GM23338 (cell line): Measurements from ENCODE around the gene TMEM178B. TPM values are rescaled to one million over a fixed set of nuclear protein-coding genes. Genes with fewer than 3 reads are reported as not detected.

Experiments
- ATAC-seq: fragments of 200-7000 bp; cut with Tn5 transposase; 3 replicates; pipeline ENCODE4 v1.9.1; 2020
- DNase-seq: peaks from one replicate; pipeline ENCODE4 v3.0.0-alpha.2; 2015; ENCODE audit warnings: low spot score
- H2AFZ ChIP-seq: fragments of 200-600 bp; sonication (generic); 2 replicates; pipeline ENCODE4 v1.8.0; 2016; ENCODE audit warnings: antibody characterized with exemption, mild to moderate bottlenecking, moderate library complexity
- H3F3A ChIP-seq: fragments of 200-600 bp; sonication (generic); replicated peaks from 2 replicates; pipeline ENCODE4 v1.8.0; 2017; ENCODE audit warnings: antibody characterized with exemption, mixed run types, low read depth
- H3K27ac ChIP-seq: fragments of 200-600 bp; sonication (generic); 2 replicates; pipeline ENCODE4 v1.6.1; 2016; ENCODE audit warnings: low read depth
- H3K27me3 ChIP-seq: fragments of 200-600 bp; sonication (generic); 2 replicates; pipeline ENCODE4 v1.8.0; 2016; ENCODE audit warnings: mild to moderate bottlenecking, mixed run types, moderate library complexity; ENCODE audit not compliant: insufficient read depth
- H3K36me3 ChIP-seq: fragments of 200-600 bp; sonication (generic); 2 replicates; pipeline ENCODE4 v1.8.0; 2016; ENCODE audit warnings: mild to moderate bottlenecking; ENCODE audit not compliant: insufficient read depth
- H3K4me1 ChIP-seq: fragments of 200-600 bp; sonication (generic); 2 replicates; pipeline ENCODE4 v1.8.0; 2016; ENCODE audit warnings: mild to moderate bottlenecking, moderate library complexity; ENCODE audit not compliant: insufficient read depth
- H3K4me2 ChIP-seq: fragments of 200-600 bp; sonication (generic); 2 replicates; pipeline ENCODE4 v1.7.1; 2017; ENCODE audit warnings: mixed run types
- H3K4me3 ChIP-seq: fragments of 200-600 bp; sonication (generic); 2 replicates; pipeline ENCODE4 v1.6.1; 2016; ENCODE audit warnings: mixed run types
- H3K79me2 ChIP-seq: fragments of 200-600 bp; sonication (generic); replicated peaks from 2 replicates; pipeline ENCODE4 v1.8.0; 2017; ENCODE audit warnings: mild to moderate bottlenecking; ENCODE audit not compliant: insufficient read depth
- H3K9me2 ChIP-seq: fragments of 200-600 bp; sonication (generic); 2 replicates; pipeline ENCODE4 v1.8.0; 2017; ENCODE audit not compliant: insufficient read depth
- H4K20me1 ChIP-seq: fragments of 200-600 bp; sonication (generic); replicated peaks from 2 replicates; pipeline ENCODE4 v1.8.0; 2017; ENCODE audit warnings: mild to moderate bottlenecking; ENCODE audit not compliant: insufficient read depth
- H3K27ac Mint-ChIP-seq: 2 replicates; pipeline ENCODE4 v1.8.0; 2020; ENCODE audit warnings: inconsistent platforms, mild to moderate bottlenecking, moderate library complexity, mixed read lengths
- H3K27me3 Mint-ChIP-seq: 3 replicates; pipeline ENCODE4 v1.8.0; 2022; ENCODE audit warnings: low read depth, mild to moderate bottlenecking, moderate library complexity, mixed read lengths, inconsistent platforms; ENCODE audit not compliant: insufficient read depth, poor library complexity
- H3K36me3 Mint-ChIP-seq: 3 replicates; pipeline ENCODE4 v1.8.0; 2021; ENCODE audit warnings: low read depth, mild to moderate bottlenecking, inconsistent platforms, moderate library complexity, mixed read lengths
- H3K4me1 Mint-ChIP-seq: 3 replicates; pipeline ENCODE4 v1.8.0; 2020; ENCODE audit warnings: mild to moderate bottlenecking, inconsistent platforms, mixed read lengths
- H3K4me3 Mint-ChIP-seq: 3 replicates; pipeline ENCODE4 v1.8.0; 2021; ENCODE audit warnings: moderate library complexity, mild to moderate bottlenecking, inconsistent platforms, mixed read lengths
- H3K9me3 Mint-ChIP-seq: 3 replicates; pipeline ENCODE4 v1.8.0; 2020; ENCODE audit warnings: moderate library complexity, mild to moderate bottlenecking, inconsistent platforms, mixed read lengths
- CREB1 ChIP-seq: fragments of 250-450 bp; sonication (Bioruptor Pico); IDR thresholded peaks from 2 replicates; pipeline ENCODE4 v1.5.0; 2020; ENCODE audit warnings: low read depth, mild to moderate bottlenecking, moderate library complexity
- CTCF ChIP-seq, 2 experiments: fragments of 200-600 bp in 1 of 2; sonication (generic) in 1 of 2; conservative IDR thresholded peaks; 2 replicates each; pipeline versions ENCODE4 v1.5.1 to v1.6.1; 2016 to 2017; ENCODE audit warnings: antibody characterized with exemption in 2 of 2, low read depth in 2 of 2, mild to moderate bottlenecking in 2 of 2, moderate library complexity in 1 of 2
- EZH2phosphoT487 ChIP-seq: fragments of 200-600 bp; sonication (generic); IDR thresholded peaks from one replicate; pipeline ENCODE4 v1.8.1; 2018; ENCODE audit warnings: antibody characterized with exemption; ENCODE audit not compliant: unreplicated experiment
- JUNB ChIP-seq: IDR thresholded peaks from one replicate; pipeline ENCODE4 v1.6.1; 2016; ENCODE audit warnings: antibody characterized with exemption; ENCODE audit not compliant: unreplicated experiment
- NANOG ChIP-seq: IDR thresholded peaks from 2 replicates; pipeline ENCODE4 v1.6.1; 2016; ENCODE audit warnings: antibody characterized with exemption, borderline replicate concordance
- POLR2AphosphoS5 ChIP-seq: IDR thresholded peaks from 2 replicates; pipeline ENCODE4 v1.6.1; 2016; ENCODE audit warnings: antibody characterized with exemption, low read depth
- STAT1 ChIP-seq: IDR thresholded peaks from one replicate; pipeline ENCODE4 v1.6.1; 2016; ENCODE audit warnings: antibody characterized with exemption; ENCODE audit not compliant: unreplicated experiment
- ZNF114 ChIP-seq: fragments of 250-450 bp; sonication (Bioruptor Pico); IDR thresholded peaks from 2 replicates; pipeline ENCODE4 v1.5.0; 2020; ENCODE audit warnings: mild to moderate bottlenecking, moderate library complexity
- ZNF331 ChIP-seq: fragments of 250-450 bp; sonication (Bioruptor Pico); IDR thresholded peaks from 2 replicates; pipeline ENCODE4 v1.5.0; 2020; ENCODE audit warnings: low read depth, mild to moderate bottlenecking, moderate library complexity
- polyA plus RNA-seq: library from polyadenylated mRNA; unstranded; fragments of >200 nt; fragmentation: Nextera tagmentation; extraction: Ambion mirVana; gene quantifications from 2 replicates; pipeline ENCODE4 v1.2.1, GENCODE V29; 2016
- total RNA-seq: library from RNA; depleted of rRNA; stranded (reverse); fragments of >200 nt; shearing (Covaris generic); gene quantifications from 2 replicates; pipeline ENCODE4 v1.2.3, GENCODE V29; 2014
- TF ChIP-seq, protein P1 (sequence below): fragments of 250-450 bp; sonication (Bioruptor Pico); IDR thresholded peaks from 2 replicates; pipeline ENCODE4 v1.5.0; 2020; ENCODE audit warnings: mild to moderate bottlenecking, moderate library complexity
- TF ChIP-seq, protein P2 (sequence below): IDR thresholded peaks from 2 replicates; pipeline ENCODE4 v1.6.1; 2016; ENCODE audit warnings: antibody characterized with exemption

The TMEM178B gene
- total and polyA plus RNA-seq, 2 experiments from 2014 or later: 4.9 to 15.6 TPM

- TF ChIP-seq CTCF (conservative IDR thresholded peaks at IDR 0.05; ENCODE audit: low read depth in 2 of 2): no peak
- no peak for TF ChIP-seq STAT1
- TF ChIP-seq JUNB: no peak
- TF ChIP-seq ZNF114 (CRISPR knock-in tag): no peak
- TF ChIP-seq NANOG: no peak
These were observed 388.1 kb downstream of the TMEM178B start (continued) for GRCh38 chr7:141461924-141462323.

DNA sequence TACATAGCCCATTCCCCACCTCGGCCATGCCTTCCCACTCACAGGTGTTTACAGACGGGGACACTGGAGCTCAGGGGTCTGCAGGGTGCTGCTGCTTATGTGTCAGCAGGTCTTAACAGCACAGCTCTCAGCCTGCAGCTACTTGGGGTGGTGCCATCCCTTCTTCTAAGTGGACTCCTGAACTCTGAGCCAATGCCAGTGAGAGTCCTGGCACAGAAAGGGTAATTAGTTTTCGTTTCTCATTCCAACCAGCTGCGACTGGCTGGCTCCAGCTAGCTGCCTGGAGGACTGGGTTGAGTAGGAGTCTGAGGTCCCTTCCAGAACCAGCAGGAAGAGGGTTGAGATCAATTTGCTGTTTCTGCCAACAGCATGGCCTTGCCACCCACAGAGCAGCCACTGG lies 389.1 kb downstream of the TMEM178B start:
- Histone ChIP-seq H3K4me3 (no peak overlapping the region), H3K27me3 (no peaks in the 10 kb centered on the region), H2AFZ (no peak overlapping the region), H3K79me2 (no peaks in the 10 kb centered on the region), H4K20me1 (no peaks in the 10 kb centered on the region), H3K36me3 (no peaks in the 10 kb centered on the region), H3F3A (no peaks in the 10 kb centered on the region), H3K4me2 (no peak overlapping the region), H3K27ac (no peak overlapping the region), H3K9me2 (no peaks in the 10 kb centered on the region), H3K4me1 (0 out of 2 replicates have a peak, but pooled peaks cover 4% of the 10 kb centered on the region)
- Mint-ChIP-seq H3K27me3 (peaks cover 4% of the 10 kb centered on the region), H3K9me3 (no peaks in the 10 kb centered on the region), H3K27ac (no peak overlapping the region), H3K4me1 (peaks cover 22% of the 10 kb centered on the region), H3K36me3 (no peaks in the 10 kb centered on the region), H3K4me3 (no peak overlapping the region)
- ATAC-seq (no peak), DNase-seq (no peak)
- TF ChIP-seq, protein P1, sequence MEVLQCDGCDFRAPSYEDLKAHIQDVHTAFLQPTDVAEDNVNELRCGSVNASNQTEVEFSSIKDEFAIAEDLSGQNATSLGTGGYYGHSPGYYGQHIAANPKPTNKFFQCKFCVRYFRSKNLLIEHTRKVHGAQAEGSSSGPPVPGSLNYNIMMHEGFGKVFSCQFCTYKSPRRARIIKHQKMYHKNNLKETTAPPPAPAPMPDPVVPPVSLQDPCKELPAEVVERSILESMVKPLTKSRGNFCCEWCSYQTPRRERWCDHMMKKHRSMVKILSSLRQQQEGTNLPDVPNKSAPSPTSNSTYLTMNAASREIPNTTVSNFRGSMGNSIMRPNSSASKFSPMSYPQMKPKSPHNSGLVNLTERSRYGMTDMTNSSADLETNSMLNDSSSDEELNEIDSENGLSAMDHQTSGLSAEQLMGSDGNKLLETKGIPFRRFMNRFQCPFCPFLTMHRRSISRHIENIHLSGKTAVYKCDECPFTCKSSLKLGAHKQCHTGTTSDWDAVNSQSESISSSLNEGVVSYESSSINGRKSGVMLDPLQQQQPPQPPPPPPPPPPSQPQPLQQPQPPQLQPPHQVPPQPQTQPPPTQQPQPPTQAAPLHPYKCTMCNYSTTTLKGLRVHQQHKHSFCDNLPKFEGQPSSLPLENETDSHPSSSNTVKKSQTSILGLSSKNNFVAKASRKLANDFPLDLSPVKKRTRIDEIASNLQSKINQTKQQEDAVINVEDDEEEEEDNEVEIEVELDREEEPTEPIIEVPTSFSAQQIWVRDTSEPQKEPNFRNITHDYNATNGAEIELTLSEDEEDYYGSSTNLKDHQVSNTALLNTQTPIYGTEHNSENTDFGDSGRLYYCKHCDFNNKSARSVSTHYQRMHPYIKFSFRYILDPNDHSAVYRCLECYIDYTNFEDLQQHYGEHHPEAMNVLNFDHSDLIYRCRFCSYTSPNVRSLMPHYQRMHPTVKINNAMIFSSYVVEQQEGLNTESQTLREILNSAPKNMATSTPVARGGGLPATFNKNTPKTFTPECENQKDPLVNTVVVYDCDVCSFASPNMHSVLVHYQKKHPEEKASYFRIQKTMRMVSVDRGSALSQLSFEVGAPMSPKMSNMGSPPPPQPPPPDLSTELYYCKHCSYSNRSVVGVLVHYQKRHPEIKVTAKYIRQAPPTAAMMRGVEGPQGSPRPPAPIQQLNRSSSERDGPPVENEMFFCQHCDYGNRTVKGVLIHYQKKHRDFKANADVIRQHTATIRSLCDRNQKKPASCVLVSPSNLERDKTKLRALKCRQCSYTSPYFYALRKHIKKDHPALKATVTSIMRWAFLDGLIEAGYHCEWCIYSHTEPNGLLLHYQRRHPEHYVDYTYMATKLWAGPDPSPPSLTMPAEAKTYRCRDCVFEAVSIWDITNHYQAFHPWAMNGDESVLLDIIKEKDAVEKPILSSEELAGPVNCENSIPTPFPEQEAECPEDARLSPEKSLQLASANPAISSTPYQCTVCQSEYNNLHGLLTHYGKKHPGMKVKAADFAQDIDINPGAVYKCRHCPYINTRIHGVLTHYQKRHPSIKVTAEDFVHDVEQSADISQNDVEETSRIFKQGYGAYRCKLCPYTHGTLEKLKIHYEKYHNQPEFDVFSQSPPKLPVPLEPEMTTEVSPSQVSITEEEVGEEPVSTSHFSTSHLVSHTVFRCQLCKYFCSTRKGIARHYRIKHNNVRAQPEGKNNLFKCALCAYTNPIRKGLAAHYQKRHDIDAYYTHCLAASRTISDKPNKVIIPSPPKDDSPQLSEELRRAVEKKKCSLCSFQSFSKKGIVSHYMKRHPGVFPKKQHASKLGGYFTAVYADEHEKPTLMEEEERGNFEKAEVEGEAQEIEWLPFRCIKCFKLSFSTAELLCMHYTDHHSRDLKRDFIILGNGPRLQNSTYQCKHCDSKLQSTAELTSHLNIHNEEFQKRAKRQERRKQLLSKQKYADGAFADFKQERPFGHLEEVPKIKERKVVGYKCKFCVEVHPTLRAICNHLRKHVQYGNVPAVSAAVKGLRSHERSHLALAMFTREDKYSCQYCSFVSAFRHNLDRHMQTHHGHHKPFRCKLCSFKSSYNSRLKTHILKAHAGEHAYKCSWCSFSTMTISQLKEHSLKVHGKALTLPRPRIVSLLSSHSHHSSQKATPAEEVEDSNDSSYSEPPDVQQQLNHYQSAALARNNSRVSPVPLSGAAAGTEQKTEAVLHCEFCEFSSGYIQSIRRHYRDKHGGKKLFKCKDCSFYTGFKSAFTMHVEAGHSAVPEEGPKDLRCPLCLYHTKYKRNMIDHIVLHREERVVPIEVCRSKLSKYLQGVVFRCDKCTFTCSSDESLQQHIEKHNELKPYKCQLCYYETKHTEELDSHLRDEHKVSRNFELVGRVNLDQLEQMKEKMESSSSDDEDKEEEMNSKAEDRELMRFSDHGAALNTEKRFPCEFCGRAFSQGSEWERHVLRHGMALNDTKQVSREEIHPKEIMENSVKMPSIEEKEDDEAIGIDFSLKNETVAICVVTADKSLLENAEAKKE: no peak
- no peak for TF ChIP-seq ZNF331
- TF ChIP-seq, protein P2, sequence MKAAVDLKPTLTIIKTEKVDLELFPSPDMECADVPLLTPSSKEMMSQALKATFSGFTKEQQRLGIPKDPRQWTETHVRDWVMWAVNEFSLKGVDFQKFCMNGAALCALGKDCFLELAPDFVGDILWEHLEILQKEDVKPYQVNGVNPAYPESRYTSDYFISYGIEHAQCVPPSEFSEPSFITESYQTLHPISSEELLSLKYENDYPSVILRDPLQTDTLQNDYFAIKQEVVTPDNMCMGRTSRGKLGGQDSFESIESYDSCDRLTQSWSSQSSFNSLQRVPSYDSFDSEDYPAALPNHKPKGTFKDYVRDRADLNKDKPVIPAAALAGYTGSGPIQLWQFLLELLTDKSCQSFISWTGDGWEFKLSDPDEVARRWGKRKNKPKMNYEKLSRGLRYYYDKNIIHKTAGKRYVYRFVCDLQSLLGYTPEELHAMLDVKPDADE: no peak
- TF ChIP-seq NANOG: no peak
- no peak for TF ChIP-seq STAT1
- no peak for TF ChIP-seq ZNF114 (CRISPR knock-in tag)
- TF ChIP-seq JUNB: no peak
- no peak for TF ChIP-seq CREB1 (CRISPR knock-in tag)
- no peak for TF ChIP-seq CTCF (conservative IDR thresholded peaks at IDR 0.05; ENCODE audit: low read depth in 2 of 2)
- TF ChIP-seq POLR2AphosphoS5: no peak
- TF ChIP-seq EZH2phosphoT487: no peak
